GM19025 (cell line): ENCODE measurements around the gene LHFPL6.

ENCODE experiments used
- ATAC-seq: cut with Tn5 transposase; IDR thresholded peaks from one replicate; pipeline ENCODE4 v1.9.1; 2021; ENCODE audit warnings: mild to moderate bottlenecking, low read depth, moderate library complexity; ENCODE audit not compliant: unreplicated experiment

The LHFPL6 gene

DNA sequence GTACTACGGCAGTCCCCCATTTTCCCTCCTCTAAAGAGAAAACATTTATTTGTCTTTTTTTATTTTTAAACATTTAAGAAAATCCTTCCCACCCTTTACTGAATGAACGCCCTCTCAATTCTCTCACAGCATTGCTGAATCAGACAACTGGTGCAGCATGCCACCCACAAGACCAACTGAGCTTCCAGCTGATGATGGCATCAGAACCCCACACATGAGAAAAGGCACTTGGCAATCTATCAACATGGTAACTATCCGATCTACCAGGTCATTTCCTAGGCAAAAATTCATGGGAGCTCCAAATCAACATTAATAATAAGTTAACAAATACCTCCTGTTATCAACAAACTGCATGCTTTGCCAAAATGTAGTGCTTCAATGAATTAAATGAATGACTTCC lies 43.1 kb downstream of the LHFPL6 start:
- ATAC-seq, result no peak

GRCh38 chr13:39557285-39557955 lies 45.6 kb downstream of the LHFPL6 start:
- no peak for ATAC-seq

DNA sequence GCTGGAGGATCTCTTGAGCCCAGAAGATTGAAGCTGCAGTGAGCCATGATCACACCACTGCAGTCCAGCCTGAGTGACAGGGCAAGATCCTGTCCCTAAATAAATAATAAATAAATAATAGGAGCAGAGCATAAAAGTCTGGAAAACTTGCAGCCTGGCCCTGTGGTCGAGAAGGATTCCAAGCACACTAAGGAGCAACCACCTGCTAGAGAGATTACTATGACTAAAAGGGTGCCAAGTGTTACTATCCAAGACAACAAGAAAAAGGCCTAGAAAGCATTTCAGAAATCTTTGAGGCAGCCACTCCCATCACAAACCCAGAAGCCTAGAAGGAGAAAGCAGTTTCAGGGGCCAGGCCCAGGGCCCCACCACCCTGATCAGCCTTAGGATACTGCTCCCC lies 46.1 kb downstream of the LHFPL6 start:
- ATAC-seq, result no peak

DNA sequence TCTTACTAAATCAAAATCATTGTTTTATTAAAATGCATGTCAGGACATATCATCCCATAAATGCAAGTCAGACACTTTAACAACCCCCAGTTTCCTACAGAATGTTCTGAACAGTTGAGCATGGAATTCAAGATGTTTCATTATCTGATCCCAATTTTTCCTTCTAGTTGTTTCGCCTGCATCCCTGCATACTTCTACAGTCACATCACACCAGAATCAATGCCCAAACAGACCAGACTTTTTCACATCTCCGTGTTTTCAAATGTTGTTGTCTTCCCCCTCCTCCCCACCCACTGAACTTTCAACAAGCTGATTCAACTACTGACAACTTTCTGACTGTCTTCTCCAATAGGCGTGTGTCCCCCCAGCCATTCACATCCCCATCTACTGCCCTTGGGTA lies 48.6 kb downstream of the LHFPL6 start:
- ATAC-seq, result no peak

GRCh38 chr13:39552246-39552645 lies 50.7 kb downstream of the LHFPL6 start:
- no peak for ATAC-seq

GRCh38 chr13:39550931-39551330 lies 52.1 kb downstream of the LHFPL6 start:
- no peak for ATAC-seq

DNA sequence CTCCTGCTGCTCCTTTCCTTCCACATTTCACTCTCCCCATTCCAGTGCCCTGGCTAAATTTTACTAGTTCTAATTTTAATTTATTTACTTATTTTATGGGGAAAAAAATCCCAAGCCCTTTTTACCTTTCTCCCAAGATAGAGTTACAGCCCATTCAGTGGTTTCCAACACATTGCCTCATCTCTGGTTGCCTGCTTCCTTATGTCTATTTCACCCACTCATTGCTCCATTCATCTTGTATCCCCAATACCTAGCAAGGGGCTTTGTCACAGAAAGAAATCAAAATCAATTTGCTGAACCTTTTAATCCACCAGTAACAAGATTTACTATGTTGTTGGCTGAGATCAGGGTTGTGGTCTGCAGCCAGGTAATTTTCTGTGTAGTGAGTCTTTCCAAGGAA lies 55.9 kb downstream of the LHFPL6 start:
- no peak for ATAC-seq

GRCh38 chr13:39542361-39542760 lies 60.6 kb downstream of the LHFPL6 start:
- ATAC-seq, result no peak

GRCh38 chr13:39540929-39541605 lies 61.9 kb downstream of the LHFPL6 start:
- ATAC-seq, result no peak

DNA sequence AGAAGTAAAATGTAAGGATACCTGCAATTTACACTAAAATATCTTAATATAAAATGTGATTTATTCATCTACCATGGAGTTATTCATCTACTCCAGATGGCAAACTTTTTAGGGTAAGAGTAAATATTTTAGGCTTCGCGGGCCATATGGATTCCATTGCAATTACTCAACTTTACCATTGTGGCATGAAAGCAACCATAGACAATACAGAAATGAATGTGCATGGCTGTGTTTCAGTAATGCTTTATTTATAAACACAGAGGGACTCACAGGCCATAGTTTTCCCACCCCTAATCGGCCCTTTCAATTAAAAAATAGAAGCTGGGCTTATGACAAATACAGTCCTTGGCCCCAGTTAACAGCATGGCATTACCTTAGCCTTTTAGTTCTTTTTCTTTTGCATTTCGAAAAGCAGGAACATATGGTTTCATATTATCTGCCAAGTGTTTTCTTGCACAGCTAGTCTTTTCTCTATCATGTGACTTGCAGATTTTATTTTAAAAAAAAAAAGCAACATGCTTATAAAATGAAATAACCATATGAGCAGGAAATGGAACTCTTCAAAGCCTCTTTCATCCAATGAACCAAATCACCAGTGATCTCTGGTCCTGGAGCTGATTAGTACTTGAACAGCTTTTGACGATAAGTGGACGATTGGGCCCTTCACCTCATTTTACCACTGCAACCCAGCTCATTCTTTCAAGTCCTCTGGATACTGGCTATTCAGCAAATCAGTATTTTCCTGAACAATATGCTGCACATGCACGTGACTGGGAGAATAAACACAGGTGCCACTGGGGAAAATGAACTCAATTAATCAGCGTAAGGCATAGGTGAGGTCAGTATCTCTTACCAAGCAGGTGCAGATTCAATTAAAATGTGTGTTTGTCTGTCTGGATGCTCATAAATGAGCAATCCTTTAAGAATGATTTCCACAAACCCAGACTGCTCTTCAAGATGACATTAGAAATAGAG lies 63.9 kb downstream of the LHFPL6 start:
- no peak for ATAC-seq

- no peak for ATAC-seq
Measured at GRCh38 chr13:39536906-39537305, 66.1 kb downstream of the LHFPL6 start.

DNA sequence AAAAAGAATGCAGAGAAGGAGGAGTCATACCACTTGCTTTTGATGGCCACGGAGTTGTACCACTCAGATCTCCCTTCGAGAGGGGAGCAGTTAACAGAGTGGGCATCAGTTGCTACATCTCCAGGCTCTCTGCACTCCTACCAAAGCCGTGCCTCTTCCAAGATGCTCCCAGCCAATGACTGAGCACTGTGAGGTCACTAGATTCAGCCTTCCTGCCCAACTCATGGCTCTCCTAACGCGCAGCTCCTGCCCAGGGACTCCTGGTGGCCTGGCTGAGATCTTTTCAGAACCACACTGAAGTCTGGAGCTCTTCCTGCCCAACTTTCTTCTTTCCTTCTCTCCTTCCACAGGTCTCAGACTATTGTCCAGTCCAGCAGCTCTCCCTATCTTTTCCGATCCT lies 66.7 kb downstream of the LHFPL6 start:
- ATAC-seq, result no peak

- ATAC-seq, result no peak
Measured at GRCh38 chr13:39533651-39534150, 69.3 kb downstream of the LHFPL6 start.

GRCh38 chr13:39531646-39532045 lies 71.3 kb downstream of the LHFPL6 start:
- ATAC-seq, result no peak

GRCh38 chr13:39530916-39531315 lies 72.1 kb downstream of the LHFPL6 start:
- ATAC-seq, result no peak

- ATAC-seq, result no peak
Measured at GRCh38 chr13:39528661-39528980, 74.4 kb downstream of the LHFPL6 start.

DNA sequence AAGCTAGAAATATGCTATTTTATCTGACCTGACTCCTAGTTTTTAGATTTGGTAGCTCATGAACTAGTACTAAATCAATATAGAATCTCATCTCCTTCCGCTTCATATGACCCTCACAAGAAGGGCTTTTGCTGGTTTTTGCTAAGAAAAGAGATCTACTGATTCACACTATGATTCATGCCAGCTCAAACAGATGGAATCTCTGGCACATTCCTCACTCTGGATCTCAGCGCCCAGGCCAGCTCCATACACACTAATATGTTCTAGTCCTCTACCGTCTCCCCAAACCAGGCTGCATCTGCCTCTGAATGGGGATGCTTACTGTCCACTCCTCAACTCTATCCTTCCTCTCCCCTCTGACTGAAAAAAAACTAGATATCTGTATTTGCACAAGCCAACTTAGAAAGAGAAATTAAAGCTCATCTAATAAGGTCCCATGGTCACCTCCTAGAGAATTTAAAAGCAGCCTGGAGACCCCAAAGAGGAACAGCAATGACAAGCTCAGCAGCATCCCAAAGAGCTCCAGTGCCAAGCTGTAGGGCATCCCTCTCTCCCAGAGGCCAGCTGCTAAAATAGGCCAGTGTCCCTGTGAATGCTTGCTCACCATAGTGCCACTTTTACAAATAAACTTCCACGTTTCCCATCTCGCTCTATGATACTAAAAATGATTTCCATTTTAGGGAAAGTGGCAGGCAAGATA lies 74.9 kb downstream of the LHFPL6 start:
- no peak for ATAC-seq

DNA sequence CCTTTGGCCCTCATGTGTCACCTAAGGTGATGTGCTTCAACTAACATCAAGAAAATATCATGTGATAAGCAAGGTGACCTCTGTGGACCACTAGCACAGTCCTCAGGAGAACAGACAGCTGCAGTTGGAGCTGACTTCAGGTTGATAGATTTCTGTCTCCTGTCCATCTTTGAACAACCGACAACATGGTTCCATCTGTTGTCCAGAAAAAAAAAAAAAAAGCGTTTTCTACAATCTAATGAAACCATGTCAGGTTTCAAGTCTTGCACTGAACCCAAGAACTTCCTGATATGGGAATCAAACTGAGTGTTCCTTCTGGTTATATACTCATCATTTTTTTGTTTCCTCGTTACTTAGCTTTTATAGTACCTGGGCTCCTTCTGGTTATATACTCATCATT lies 75.7 kb downstream of the LHFPL6 start:
- ATAC-seq, result no peak

DNA sequence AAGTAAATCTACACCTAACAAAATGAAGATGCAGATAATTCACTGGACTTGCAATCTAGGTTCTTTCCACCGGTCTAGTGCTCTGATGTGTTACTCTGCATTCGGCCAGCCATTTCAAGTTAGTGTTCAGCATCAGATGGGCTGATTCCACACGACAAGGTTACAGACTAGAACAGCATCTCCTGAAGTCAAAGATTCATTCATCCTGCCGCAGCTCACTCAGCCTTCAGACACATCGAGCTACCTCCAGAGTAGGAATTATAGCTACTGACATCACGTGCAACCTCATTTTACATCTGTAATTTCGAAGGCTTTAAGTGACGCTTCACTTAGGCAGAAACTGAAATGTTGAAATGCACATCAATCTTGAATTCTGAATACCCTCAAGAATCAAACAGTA lies 76.5 kb downstream of the LHFPL6 start:
- no peak for ATAC-seq

- no peak for ATAC-seq
Measured at GRCh38 chr13:39525506-39525905, 77.5 kb downstream of the LHFPL6 start.

- no peak for ATAC-seq
Measured at GRCh38 chr13:39524795-39525194, 78.2 kb downstream of the LHFPL6 start.
